ENCODE data around the gene SLIT3. TPM values are rescaled to one million over a fixed set of nuclear protein-coding genes. Genes with fewer than 3 reads are reported as not detected.

The SLIT3 gene
- polyA plus RNA-seq, 3 donors = 0.99 to 24.6 (median 16.4) TPM

DNA sequence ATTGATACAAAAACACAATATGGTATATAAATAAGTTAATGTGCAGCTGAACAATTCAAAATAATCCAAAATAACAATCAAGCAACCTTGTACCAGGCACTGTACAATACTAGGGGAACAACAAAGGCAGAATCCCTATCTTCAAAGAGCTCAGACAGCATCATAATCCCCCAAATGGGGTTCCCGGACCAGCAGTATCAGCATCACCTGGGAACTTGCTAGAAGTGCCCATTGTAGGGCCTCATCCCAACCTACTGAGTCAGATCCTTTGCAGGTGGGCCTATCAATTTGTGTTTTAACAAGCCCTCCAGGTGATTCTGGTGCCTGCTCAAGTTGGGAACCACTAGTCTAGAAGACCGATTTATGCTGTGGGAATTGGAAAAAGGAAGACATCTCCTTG is 27.1 kb downstream of the SLIT3 start:
- WGBS, 3 donors = 74 to 96% (median 87%) methylated on average over 2 of the region's 2 CpGs
- no peak overlapping the region for H3K27ac ChIP-seq (ENCODE audit: low read depth, low read length)

- H3K27ac ChIP-seq (ENCODE audit: low read depth, low read length) = no peak overlapping the region
- 55 to 98% (median 91%) methylated on average over 1 of the region's 1 CpG for WGBS, 3 donors
Measured at GRCh38 chr5:169273451-169273850, 27.5 kb downstream of the SLIT3 start.

- WGBS, 3 donors = 82 to 88% (median 86%) methylated on average over 12 of the region's 12 CpGs
- H3K27ac ChIP-seq (ENCODE audit: low read depth, low read length) = no peak overlapping the region
Measured at GRCh38 chr5:169272731-169273427, 28.1 kb downstream of the SLIT3 start.

DNA sequence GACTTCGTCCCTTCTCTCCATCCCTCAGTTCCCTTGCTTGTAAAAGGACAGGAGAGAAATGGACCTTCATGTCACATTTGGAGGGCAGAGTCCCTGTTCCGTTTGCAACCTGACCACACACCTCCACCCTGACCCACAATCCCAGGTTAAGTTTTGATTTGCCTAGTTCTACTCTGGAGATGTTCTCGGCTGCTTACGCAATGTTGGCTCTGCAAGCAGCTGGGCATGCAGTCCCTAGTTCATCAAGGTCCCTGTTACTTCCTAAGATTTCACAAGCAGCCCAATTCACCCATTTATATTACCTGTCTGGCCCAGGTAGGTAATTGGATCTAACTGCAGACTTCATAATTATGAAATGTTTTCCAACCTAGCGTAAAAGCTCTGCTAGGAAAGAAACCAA is 28.8 kb downstream of the SLIT3 start:
- H3K27ac ChIP-seq (ENCODE audit: low read depth, low read length) = no peak overlapping the region
- 80 to 87% (median 84%) methylated on average over 5 of the region's 5 CpGs for WGBS, 3 donors

DNA sequence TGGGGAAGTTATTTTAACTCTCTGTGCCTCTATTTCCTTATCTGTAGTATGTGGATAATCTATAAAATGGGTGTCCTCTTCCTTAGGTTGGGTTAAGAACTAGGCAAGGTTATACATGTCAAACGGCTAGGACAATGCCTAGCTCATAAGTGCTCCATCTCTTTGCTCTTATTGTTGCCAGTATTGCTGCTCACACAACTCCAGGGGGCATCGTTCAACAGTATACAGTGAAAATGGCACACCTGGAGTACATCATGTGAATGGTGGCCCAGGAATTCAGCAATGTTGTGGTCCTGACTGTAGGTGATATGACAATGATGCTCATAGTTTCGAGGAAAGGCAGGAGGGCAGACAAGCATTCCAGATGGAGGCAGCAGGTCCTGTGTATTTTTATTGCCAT is 30.1 kb downstream of the SLIT3 start:
- 84 to 85% (median 85%) methylated on average over 3 of the region's 3 CpGs for WGBS, 3 donors

GRCh38 chr5:169268019-169268418 is 32.9 kb downstream of the SLIT3 start:
- WGBS, 3 donors = 78 to 86% (median 85%) methylated on average over 7 of the region's 7 CpGs
- no peak overlapping the region for H3K27ac ChIP-seq (ENCODE audit: low read depth, low read length)

More for the DNA sequence above, 30.1 kb downstream of the SLIT3 start:
- H3K27ac ChIP-seq (ENCODE audit: low read depth, low read length) = no peak overlapping the region

- WGBS, 3 donors = 70 to 81% (median 77%) methylated on average over 3 of the region's 3 CpGs
- no peak overlapping the region for H3K27ac ChIP-seq (ENCODE audit: low read depth, low read length)
Measured at GRCh38 chr5:169265888-169266287, 35.1 kb downstream of the SLIT3 start.

DNA sequence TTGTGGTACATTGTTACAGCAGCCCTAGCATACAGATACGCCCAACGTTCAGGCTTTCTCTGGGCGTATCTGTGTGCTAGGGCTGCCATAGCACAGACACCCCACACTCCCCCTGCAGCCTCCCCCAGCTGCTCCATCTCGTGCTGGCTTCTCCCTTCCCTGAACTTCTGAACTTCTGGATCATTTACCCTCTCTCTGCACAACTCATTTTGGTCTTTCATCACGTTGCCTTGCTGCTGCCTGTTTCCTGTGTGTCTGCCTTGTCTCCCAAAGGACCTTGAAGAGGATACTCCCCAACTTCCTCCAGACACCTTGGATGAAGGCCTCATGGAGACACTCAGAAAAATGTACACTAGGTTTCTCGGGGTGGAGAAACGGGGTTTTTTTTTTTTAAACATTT is 37.3 kb downstream of the SLIT3 start:
- WGBS, 3 donors = 45 to 51% (median 50%) methylated on average over 7 of the region's 7 CpGs
- H3K27ac ChIP-seq (ENCODE audit: low read depth, low read length) = no peak overlapping the region

DNA sequence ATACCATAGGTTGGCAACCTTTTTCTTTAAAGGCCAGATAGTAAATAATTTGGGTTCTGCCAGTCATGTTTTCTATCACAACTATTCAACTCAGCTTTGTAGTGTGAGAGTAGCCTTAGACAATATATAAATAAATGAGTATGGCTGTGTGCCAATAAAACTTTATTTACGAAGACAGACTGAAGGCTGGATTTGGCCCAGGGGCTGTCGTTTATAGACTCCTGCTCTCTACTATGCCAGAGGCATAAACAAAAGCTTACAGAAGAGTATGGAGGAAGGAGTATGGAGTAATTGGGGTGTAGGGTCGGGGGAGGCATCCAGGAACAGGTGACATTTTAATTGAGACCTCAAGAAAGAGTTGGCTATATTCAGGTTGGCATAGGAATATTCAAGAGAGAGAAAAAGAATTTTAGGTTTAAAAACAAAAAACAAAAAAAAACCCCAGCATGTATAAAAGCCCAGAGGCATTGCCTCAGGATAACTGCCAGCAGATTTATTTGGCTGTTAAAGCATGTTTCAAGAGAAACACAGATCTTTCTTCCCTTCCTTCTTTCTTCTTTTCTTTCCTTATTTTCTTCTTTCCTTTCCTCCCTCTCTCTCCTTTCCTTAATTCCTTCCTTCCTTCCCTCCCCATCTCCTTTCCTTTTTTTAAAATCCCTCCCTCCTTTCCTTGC is 39.9 kb downstream of the SLIT3 start:
- no peak overlapping the region for H3K27ac ChIP-seq (ENCODE audit: low read depth, low read length)
- 42 to 55% (median 44%) methylated on average over 3 of the region's 3 CpGs for WGBS, 3 donors

- whole genome bisulfite sequencing, 3 donors = 58 to 65% (median 63%) methylated on average over 1 of the region's 1 CpG
- H3K27ac ChIP-seq (ENCODE audit: low read depth, low read length) = no peak overlapping the region
Measured at GRCh38 chr5:169258372-169259000, 42.5 kb downstream of the SLIT3 start.

DNA sequence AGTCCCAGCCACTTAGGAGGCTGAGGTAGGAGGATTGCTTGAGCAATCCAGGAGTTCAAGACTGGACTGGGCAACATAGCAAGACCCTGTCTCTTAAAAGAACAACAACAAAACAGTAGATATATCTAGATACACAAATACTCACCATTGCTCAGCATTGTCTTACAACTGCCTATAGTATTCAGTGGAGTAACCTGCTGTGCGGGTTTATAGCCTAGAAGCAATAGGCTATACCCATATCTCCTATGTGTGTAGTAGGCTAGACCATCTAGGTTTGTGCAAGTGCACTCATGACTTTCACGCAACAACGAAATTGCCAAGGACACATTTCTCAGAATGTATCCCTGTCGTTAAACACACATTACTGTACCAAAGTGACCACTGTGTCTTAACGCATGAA is 44.7 kb downstream of the SLIT3 start:
- 80 to 96% (median 94%) methylated on average over 5 of the region's 5 CpGs for WGBS, 3 donors
- no peak overlapping the region for H3K27ac ChIP-seq (ENCODE audit: low read depth, low read length)

DNA sequence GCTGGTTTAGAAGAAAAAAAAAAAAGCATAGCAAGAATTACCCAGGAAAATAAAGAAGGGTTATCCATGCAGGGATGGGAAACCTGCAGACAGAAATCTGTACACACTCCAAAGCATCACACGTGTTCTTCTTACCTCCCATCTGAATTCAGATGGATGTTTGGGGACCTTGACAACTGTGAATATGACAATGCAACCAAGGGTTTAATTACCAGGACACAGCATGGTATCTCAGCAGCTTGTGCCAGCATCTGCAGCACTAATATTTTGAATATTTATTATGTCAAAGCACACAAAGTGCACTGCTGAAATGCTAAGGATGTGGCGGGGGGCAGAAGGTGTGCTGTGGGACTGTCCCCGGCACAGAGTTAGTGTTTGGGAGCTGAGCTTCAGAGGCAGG is 47.9 kb downstream of the SLIT3 start:
- WGBS, 3 donors = 83 to 93% (median 85%) methylated on average over 3 of the region's 3 CpGs
- H3K27ac ChIP-seq (ENCODE audit: low read depth, low read length) = no peak overlapping the region

DNA sequence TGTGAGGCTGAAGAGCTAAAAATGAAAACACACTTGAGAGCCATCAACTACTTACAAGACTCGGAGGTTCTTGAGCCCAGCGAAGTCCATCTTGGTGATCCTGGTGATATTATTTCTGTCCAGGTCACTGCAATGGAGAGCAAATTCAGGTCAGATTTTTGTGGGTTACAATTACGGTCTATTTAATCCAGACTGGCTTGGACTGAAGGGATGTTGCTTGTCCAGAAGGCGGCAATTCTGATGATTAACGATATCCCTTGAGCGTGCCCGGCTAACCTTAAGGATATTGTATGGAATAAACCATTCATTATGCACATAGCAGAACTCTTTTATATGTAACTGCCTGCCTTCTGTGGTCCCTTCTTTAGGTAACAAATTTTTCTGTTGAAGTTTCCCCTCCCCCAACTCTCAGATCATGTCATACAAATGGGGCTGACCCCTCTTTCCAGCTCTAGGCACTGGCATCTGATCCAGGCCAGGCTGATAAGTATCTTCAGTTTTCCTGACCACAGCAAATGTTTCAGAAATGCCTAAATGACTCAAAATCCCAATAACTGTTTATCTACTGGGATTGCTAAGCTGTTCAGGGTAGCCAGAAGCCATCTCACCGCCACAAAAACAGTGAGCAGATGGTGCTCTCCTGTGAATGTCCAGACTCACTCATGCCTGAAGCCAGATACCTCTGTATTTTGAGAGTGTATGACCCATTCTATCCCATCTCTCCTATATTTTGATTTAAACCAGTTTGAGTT is 49.4 kb downstream of the SLIT3 start:
- no peak overlapping the region for H3K27ac ChIP-seq (ENCODE audit: low read depth, low read length)
- WGBS, 3 donors = 84 to 87% (median 85%) methylated on average over 8 of the region's 8 CpGs

GRCh38 chr5:169250887-169251286 is 50.1 kb downstream of the SLIT3 start:
- no peak overlapping the region for H3K27ac ChIP-seq (ENCODE audit: low read depth, low read length)
- WGBS, 3 donors = 79 to 90% (median 83%) methylated on average over 4 of the region's 4 CpGs

- no peak overlapping the region for H3K27ac ChIP-seq (ENCODE audit: low read depth, low read length)
- WGBS, 3 donors = 33 to 50% (median 46%) methylated on average over 1 of the region's 1 CpG
Measured at GRCh38 chr5:169248996-169249395, 51.9 kb downstream of the SLIT3 start.

- H3K27ac ChIP-seq (ENCODE audit: low read depth, low read length) = no peak overlapping the region
- WGBS, 3 donors = 49 to 64% (median 56%) methylated on average over 3 of the region's 3 CpGs
Measured at GRCh38 chr5:169248550-169248949, 52.4 kb downstream of the SLIT3 start.

DNA sequence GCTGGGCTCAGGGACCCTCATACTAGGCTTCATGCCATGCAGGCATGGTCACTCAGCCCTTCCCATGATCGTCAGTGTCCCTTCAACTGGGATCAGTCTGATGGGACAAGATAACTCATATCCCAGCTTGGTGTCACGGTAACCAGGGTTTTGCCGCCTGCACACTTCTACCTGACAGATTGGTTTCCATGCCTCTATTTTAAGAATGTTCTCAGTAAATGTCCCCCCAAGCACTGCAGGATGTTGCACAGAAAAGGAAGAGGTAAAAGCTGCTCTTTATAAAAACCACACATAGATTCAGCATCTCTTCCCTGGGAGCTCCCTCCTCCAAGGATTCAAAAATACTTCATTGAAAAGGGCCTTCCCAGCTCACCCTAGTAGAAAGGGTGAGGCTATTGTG is 56.1 kb downstream of the SLIT3 start:
- WGBS, 3 donors = 79 to 96% (median 92%) methylated on average over 3 of the region's 3 CpGs
- H3K27ac ChIP-seq (ENCODE audit: low read depth, low read length) = no peak overlapping the region

- no peak overlapping the region for H3K27ac ChIP-seq (ENCODE audit: low read depth, low read length)
- WGBS, 3 donors = 83 to 87% (median 86%) methylated on average over 10 of the region's 10 CpGs
Measured at GRCh38 chr5:169243651-169244422, 57.1 kb downstream of the SLIT3 start.
